ENCODE measurements around the gene GCK.

DNA sequence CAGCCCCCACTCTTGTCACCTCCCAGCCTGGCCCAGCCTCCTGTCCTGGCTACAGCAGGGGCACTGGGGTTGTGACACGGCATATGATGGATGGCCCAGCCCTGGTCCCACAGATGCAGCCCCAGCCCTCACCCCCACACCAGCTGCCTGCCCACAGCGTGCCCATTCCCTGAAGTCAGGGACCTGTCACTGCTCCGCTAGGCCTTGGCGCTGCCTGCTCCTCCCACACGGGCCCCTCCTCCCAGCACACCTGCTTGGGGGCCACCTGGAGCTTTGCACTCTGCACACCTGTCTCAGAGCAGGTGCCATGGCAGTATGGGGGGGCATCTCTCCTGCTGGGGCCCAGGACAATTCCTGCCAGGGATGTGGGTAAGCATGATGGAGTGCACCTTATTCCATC, 3.5 kb downstream of the GCK start:
- TF ChIP-seq, protein P1, sequence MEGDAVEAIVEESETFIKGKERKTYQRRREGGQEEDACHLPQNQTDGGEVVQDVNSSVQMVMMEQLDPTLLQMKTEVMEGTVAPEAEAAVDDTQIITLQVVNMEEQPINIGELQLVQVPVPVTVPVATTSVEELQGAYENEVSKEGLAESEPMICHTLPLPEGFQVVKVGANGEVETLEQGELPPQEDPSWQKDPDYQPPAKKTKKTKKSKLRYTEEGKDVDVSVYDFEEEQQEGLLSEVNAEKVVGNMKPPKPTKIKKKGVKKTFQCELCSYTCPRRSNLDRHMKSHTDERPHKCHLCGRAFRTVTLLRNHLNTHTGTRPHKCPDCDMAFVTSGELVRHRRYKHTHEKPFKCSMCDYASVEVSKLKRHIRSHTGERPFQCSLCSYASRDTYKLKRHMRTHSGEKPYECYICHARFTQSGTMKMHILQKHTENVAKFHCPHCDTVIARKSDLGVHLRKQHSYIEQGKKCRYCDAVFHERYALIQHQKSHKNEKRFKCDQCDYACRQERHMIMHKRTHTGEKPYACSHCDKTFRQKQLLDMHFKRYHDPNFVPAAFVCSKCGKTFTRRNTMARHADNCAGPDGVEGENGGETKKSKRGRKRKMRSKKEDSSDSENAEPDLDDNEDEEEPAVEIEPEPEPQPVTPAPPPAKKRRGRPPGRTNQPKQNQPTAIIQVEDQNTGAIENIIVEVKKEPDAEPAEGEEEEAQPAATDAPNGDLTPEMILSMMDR (IDR thresholded peaks at IDR 0.05) = no peak
- TF ChIP-seq POLR2A (IDR thresholded peaks at IDR 0.05) = peak in 1 of 3 donors; percentile 5
